Measurements from ENCODE around the gene GPRC5B.

DNA sequence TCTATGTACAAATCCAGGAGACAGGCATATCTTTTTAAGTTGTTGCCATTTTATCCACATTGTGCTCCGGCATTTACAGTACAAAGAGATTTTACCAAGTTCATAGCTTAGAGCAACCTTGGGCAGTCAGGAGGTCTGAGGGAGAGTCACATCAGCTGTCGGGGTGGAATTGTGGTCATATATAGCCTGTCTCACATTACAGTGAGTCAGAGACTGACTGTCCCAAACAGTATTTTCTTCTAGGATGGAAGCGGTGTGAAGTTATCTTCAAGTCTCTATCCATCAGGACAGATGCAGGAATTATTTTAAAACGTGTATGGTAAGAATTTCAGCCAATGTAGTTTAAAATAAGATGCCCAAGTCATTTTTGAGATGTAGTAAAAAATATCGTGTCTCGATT is 53.0 kb downstream of the GPRC5B start:
- TF ChIP-seq, protein P1, sequence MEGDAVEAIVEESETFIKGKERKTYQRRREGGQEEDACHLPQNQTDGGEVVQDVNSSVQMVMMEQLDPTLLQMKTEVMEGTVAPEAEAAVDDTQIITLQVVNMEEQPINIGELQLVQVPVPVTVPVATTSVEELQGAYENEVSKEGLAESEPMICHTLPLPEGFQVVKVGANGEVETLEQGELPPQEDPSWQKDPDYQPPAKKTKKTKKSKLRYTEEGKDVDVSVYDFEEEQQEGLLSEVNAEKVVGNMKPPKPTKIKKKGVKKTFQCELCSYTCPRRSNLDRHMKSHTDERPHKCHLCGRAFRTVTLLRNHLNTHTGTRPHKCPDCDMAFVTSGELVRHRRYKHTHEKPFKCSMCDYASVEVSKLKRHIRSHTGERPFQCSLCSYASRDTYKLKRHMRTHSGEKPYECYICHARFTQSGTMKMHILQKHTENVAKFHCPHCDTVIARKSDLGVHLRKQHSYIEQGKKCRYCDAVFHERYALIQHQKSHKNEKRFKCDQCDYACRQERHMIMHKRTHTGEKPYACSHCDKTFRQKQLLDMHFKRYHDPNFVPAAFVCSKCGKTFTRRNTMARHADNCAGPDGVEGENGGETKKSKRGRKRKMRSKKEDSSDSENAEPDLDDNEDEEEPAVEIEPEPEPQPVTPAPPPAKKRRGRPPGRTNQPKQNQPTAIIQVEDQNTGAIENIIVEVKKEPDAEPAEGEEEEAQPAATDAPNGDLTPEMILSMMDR (conservative IDR thresholded peaks at IDR 0.05; ENCODE audit: low read length), result no peak
- TF ChIP-seq EZH2phosphoT487 (IDR thresholded peaks at IDR 0.05; ENCODE audit: borderline replicate concordance), result no peak
